Spinal cord (tissue), 10 donors: ENCODE results near the gene SMOC1. TPM values are rescaled to one million over a fixed set of nuclear protein-coding genes. Genes with fewer than 3 reads are reported as not detected.

Experiments used
- DNase-seq, 6 donors: peaks; one replicate each; pipeline versions ENCODE4 v3.0.0 to v3.0.0-alpha.2; 2013 to 2015; ENCODE audit warnings: low spot score in 6 of 6, low read depth in 4 of 6
- H3K27ac ChIP-seq: one replicate; pipeline ENCODE4 v1.5.1; 2013; ENCODE audit warnings: low read depth, low read length, control low read depth
- H3K27me3 ChIP-seq: one replicate; pipeline ENCODE4 v1.6.1; 2013; ENCODE audit warnings: low read length; ENCODE audit not compliant: control insufficient read depth, insufficient read depth
- H3K36me3 ChIP-seq: one replicate; pipeline ENCODE4 v1.6.1; 2013; ENCODE audit warnings: low read length; ENCODE audit not compliant: control insufficient read depth, insufficient read depth
- H3K4me1 ChIP-seq: one replicate; pipeline ENCODE4 v1.6.1; 2013; ENCODE audit warnings: low read length; ENCODE audit not compliant: control insufficient read depth, insufficient read depth
- H3K4me3 ChIP-seq: one replicate; pipeline ENCODE4 v1.5.1; 2013; ENCODE audit warnings: low read depth, low read length, control low read depth
- H3K9me3 ChIP-seq: one replicate; pipeline ENCODE4 v1.6.1; 2013; ENCODE audit warnings: low read length; ENCODE audit not compliant: control insufficient read depth, insufficient read depth
- WGBS: methylation state at CpG from one replicate; pipeline ENCODE4 v1.1.5; 2013; ENCODE audit warnings: missing lambda C conversion rate; ENCODE audit not compliant: insufficient coverage; 5-methylcytosine and 5-hydroxymethylcytosine counted together
- polyA plus RNA-seq, 2 donors: library from polyadenylated mRNA; unstranded; fragments of 120-200 nt; gene quantifications; one replicate each; pipeline ENCODE4 v1.2.1, GENCODE V29; 2013; ENCODE audit not compliant: insufficient read length in 2 of 2
- total RNA-seq, 2 donors: library from RNA; depleted of rRNA in 1 of 2; stranded (reverse); fragments of 120-200 nt in 1 of 2; fragments of >200 nt in 1 of 2; gene quantifications; one replicate each; pipeline versions ENCODE4 v1.2.3 to v1.2.4, GENCODE V29; 2013 to 2014
- donor health status: healthy.

SMOC1 gene
- total and polyA plus RNA-seq, 4 donors = 52.2 to 189 (median 111) TPM

GRCh38 chr14:69859591-69859990, 19.6 kb upstream of the SMOC1 start:
- Histone ChIP-seq H3K4me1 (peaks cover 9% of the 10 kb centered on the region), H3K4me3 (no peak overlapping the region), H3K36me3 (no peaks in the 10 kb centered on the region), H3K27ac (no peak overlapping the region), H3K27me3 (no peaks in the 10 kb centered on the region), H3K9me3 (no peaks in the 10 kb centered on the region)
- 66% methylated on average over 12 of the region's 14 CpGs for WGBS
- DNase-seq = no peak

DNA sequence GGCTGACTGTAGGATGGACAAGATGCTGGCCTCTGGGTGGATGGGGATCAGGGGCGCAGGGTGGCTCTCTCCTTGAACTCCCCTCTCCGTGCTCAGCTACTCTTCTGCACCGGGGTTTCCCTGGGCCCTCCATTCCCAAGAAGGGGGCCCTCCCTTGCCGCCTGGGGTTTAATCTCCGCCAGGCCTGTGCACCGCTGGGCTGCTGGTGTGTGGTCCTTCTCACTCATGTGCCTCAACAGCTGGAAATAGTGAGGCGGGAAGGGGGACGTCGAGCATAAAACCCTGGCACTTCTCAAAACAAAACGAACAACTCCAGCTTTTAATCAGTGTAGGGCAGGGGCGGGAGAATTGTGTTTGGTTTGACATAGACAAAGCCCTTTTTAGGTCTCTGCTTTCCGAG, 19.0 kb upstream of the SMOC1 start:
- no peak for DNase-seq
- WGBS = 66% methylated on average over 6 of the region's 12 CpGs
- no peak overlapping the region for H3K27ac ChIP-seq

DNA sequence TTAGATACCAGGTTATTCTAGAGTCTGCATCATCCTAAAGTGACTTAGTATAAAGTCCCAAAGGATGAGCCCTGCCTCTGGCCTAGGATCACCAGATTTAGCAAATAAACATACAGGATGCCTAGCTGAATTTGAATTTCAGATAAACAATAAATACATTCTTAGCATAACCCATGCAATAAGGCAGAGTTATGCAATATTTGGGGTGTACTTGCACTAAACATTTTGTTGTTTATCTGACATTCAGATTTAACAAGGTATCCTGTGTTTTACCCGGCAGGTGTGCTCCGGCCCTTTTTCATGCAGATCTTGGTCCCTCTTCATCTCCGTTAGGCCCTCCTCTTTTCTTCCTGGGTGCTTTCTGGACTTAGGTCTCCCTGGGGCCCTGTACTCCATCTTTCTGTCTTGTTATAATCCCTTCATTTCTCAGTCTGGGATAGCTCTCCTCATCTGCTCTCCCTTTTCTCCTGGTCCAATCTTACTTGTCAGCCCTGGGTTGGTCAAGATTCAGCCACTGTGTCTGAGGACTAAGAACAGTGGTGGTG, 18.1 kb upstream of the SMOC1 start:
- H3K4me3 ChIP-seq = no peak overlapping the region
- peaks cover 9% of the 10 kb centered on the region for H3K4me1 ChIP-seq
- DNase-seq = no peak
- no peaks in the 10 kb centered on the region for H3K27me3 ChIP-seq
- H3K9me3 ChIP-seq = no peaks in the 10 kb centered on the region
- no peaks in the 10 kb centered on the region for H3K36me3 ChIP-seq
- 97% methylated on average over 3 of the region's 3 CpGs for WGBS
- H3K27ac ChIP-seq = no peak overlapping the region

More for the DNA sequence above, 19.0 kb upstream of the SMOC1 start:
- H3K4me3 ChIP-seq = no peak overlapping the region
- H3K4me1 ChIP-seq = peaks cover 9% of the 10 kb centered on the region
- no peaks in the 10 kb centered on the region for H3K9me3 ChIP-seq
- no peaks in the 10 kb centered on the region for H3K36me3 ChIP-seq
- no peaks in the 10 kb centered on the region for H3K27me3 ChIP-seq

GRCh38 chr14:69863083-69863482, 16.1 kb upstream of the SMOC1 start:
- DNase-seq = no peak
- peaks cover 9% of the 10 kb centered on the region for H3K4me1 ChIP-seq
- H3K27me3 ChIP-seq = no peaks in the 10 kb centered on the region
- no peak overlapping the region for H3K27ac ChIP-seq
- H3K9me3 ChIP-seq = no peaks in the 10 kb centered on the region
- no peaks in the 10 kb centered on the region for H3K36me3 ChIP-seq
- H3K4me3 ChIP-seq = no peak overlapping the region
- WGBS = 95% methylated on average over 4 of the region's 4 CpGs

GRCh38 chr14:69865701-69866365, 13.4 kb upstream of the SMOC1 start:
- H3K4me3 ChIP-seq = no peak overlapping the region
- 95% methylated on average over 7 of the region's 8 CpGs for WGBS

DNA sequence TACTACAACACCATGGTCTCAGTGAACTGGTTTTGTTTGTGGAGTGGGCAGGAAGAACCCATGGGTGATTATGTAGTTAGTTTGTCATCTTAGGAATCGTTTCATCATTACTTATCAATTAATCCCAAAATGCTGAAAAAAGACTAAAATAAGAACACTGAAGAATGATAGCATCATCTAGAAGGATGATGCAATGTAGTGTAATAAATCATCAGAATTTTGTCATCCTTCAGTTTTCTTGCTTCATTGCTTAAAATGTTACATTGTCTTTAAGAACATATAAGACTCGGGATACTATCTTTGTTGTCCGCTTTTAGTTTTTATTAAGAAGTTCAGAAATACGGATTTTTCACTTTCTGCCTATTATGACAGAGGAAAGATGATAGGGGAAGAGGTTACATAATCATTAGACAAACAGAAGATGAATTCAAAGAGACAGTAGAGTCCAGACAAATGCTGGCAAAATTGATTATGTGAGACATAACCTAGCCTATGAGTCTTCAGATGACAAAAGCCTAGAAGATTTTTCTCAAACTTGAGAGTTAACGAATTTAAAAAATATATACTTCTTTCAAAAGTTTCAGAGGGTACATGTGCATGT, 10.8 kb upstream of the SMOC1 start:
- no peak for DNase-seq
- no peaks in the 10 kb centered on the region for H3K9me3 ChIP-seq
- H3K27ac ChIP-seq = no peak overlapping the region
- no CpG with 5 or more reads among the region's 5 CpGs for WGBS
- H3K27me3 ChIP-seq = no peaks in the 10 kb centered on the region
- H3K36me3 ChIP-seq = no peaks in the 10 kb centered on the region
- no peaks in the 10 kb centered on the region for H3K4me1 ChIP-seq
- no peak overlapping the region for H3K4me3 ChIP-seq

More at GRCh38 chr14:69865701-69866365, 13.4 kb upstream of the SMOC1 start:
- DNase-seq = no peak
- Histone ChIP-seq H3K9me3 (no peaks in the 10 kb centered on the region), H3K27ac (no peak overlapping the region), H3K36me3 (no peaks in the 10 kb centered on the region), H3K27me3 (no peaks in the 10 kb centered on the region), H3K4me1 (no peaks in the 10 kb centered on the region)

GRCh38 chr14:69870613-69871012, 8.6 kb upstream of the SMOC1 start:
- no peak for DNase-seq
- H3K9me3 ChIP-seq = no peaks in the 10 kb centered on the region
- WGBS = 83% methylated on average over 1 of the region's 2 CpGs
- no peaks in the 10 kb centered on the region for H3K4me1 ChIP-seq
- no peaks in the 10 kb centered on the region for H3K27me3 ChIP-seq
- no peak overlapping the region for H3K4me3 ChIP-seq
- H3K36me3 ChIP-seq = no peaks in the 10 kb centered on the region
- H3K27ac ChIP-seq = no peak overlapping the region

DNA sequence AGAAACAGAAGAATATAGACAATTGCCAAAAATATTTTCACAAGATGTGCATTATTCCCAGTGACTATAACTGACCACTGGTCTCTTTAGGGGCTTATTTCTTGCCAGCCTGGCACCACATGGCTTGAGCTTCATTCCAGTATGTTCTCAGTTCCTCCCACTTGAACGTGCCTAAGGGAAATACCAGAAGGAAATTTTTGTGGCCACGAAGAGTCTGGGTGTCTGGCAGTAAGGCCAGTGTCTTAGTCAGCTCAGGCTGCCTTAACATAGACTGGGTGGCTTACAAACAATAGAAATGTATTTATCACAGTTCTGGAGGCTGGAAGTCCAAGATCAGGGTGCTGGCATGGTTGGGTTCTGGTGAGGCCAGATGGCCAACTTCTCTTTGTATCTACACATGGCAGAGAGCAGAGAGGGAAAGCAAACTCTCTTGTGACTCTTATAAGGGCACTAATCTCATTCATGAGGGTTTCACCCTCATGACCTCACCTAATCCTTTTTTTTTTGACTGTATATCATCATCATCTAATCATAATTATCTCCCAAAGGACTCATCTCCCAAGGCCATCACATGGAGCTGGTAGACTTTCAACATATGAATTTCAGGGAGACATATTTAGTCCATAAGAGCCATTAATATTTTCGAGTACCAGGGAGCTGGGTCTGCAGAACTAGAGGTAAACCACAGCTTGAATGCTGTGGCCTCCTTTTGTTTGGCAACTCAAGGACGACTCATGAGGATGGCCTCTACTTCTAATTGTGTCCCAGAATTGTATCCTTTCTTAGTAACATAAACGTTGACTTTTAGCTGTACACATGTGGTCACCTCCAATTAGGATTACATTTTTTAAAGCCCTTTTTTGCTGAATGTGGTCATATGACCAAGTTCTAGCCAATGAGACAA, 5.1 kb upstream of the SMOC1 start:
- whole genome bisulfite sequencing = 79% methylated on average over 4 of the region's 5 CpGs
- Histone ChIP-seq H3K9me3 (no peaks in the 10 kb centered on the region), H3K27me3 (peaks cover 4% of the 10 kb centered on the region), H3K4me1 (peaks cover 12% of the 10 kb centered on the region), H3K27ac (no peak overlapping the region), H3K36me3 (no peaks in the 10 kb centered on the region), H3K4me3 (no peak overlapping the region)
- DNase-seq = no peak

DNA sequence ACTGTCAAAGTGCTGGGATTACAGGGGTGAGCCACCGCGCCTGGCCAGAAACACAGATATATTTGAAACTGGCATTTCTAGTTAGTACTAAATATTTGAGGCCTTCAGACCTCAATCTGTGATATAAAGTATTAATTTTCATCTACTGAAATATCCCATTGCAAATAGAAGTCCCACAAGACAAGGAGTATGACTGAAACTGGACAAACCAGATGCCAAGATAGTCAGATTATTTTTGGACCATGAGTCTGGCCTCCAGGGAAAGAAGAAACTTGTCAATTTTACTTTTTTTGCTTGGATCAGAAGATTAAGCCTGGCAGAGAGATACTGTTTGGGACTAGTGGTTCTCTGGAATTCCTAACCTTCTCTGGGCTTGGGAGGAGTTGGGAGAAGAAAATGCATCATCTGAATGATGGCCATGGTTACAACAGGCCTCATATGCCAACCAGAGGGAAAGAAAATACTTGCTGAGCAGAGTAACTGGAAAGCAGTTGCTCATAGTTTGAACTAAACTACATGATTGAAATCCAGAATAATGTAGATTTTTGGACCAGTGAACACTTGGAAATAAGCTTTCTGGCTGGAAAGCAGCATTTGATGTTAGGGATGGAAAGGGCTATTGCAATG, 2.9 kb upstream of the SMOC1 start:
- Histone ChIP-seq H3K4me3 (no peak overlapping the region), H3K4me1 (peaks cover 16% of the 10 kb centered on the region), H3K27ac (no peak overlapping the region), H3K36me3 (no peaks in the 10 kb centered on the region), H3K9me3 (no peaks in the 10 kb centered on the region), H3K27me3 (peaks cover 9% of the 10 kb centered on the region)
- no CpG with 5 or more reads among the region's 2 CpGs for WGBS
- DNase-seq = peak in 1 of 6 donors; percentile 3
